ENCODE results near the gene GPR17. TPM values are rescaled to one million over a fixed set of nuclear protein-coding genes. Genes with fewer than 3 reads are reported as not detected.

GPR17 gene
- total and polyA plus RNA-seq, 4 donors: 0.03 to 0.14 (median 0.07) TPM; not detected in 1

GRCh38 chr2:127670055-127670956, 24.4 kb downstream of the GPR17 start:
- Histone ChIP-seq H3K9me3 (ENCODE audit: control insufficient read depth in 4 of 4, low read length in 3 of 4) (no peaks in the 10 kb centered on the region), H3K4me1 (ENCODE audit: control insufficient read depth in 4 of 4, insufficient read depth in 4 of 4, low read length in 3 of 4) (peaks cover 2 to 35% (median 21%) of the 10 kb centered on the region in 4 donors), H3K27me3 (ENCODE audit: control insufficient read depth in 4 of 4, insufficient read depth in 4 of 4, low read length in 3 of 4) (no peaks in the 10 kb centered on the region), H3K36me3 (ENCODE audit: control insufficient read depth in 4 of 4, insufficient read depth in 3 of 4, low read depth in 1 of 4, low read length in 3 of 4) (no peaks in the 10 kb centered on the region), H3K4me3 (ENCODE audit: low read depth in 1 of 3, low read length in 3 of 3) (no peak overlapping the region), H3K27ac (ENCODE audit: low read depth in 1 of 2, low read length in 2 of 2) (no peak overlapping the region), H3K9ac (ENCODE audit: low read depth in 1 of 2, low read length in 2 of 2) (no peak overlapping the region)
- WGBS: 91% methylated on average over 10 of the region's 10 CpGs
- no peak for DNase-seq (ENCODE audit: low spot score)
- TF ChIP-seq TAF1 (conservative IDR thresholded peaks at IDR 0.05) (no peak), HNF4A (conservative IDR thresholded peaks at IDR 0.05) (no peak), HNF4G (IDR thresholded peaks at IDR 0.05) (no peak), GABPA (IDR thresholded peaks at IDR 0.05 in 1 of 2, conservative IDR thresholded peaks at IDR 0.05 in 1 of 2) (no peak), JUND (IDR thresholded peaks at IDR 0.05) (no peak), YY1 (IDR thresholded peaks at IDR 0.05) (no peak), EGR1 (IDR thresholded peaks at IDR 0.05; ENCODE audit: low read depth in 2 of 2) (no peak), ZBTB33 (IDR thresholded peaks at IDR 0.05) (no peak), RAD21 (IDR thresholded peaks at IDR 0.05) (no peak), REST (IDR thresholded peaks at IDR 0.05) (no peak), ATF3 (IDR thresholded peaks at IDR 0.05) (no peak), CTCF (IDR thresholded peaks at IDR 0.05; ENCODE audit: low read depth, low read length, missing input control) (no peak), SP1 (IDR thresholded peaks at IDR 0.05) (no peak), FOXA1 (IDR thresholded peaks at IDR 0.05) (no peak), MAX (IDR thresholded peaks at IDR 0.05) (no peak), NR2F2 (IDR thresholded peaks at IDR 0.05) (no peak), FOXA2 (IDR thresholded peaks at IDR 0.05) (no peak), RXRA (IDR thresholded peaks at IDR 0.05) (no peak)

Data from liver (tissue), 9 donors.